Raji (cell line): ENCODE data around the gene MRPL51.

ENCODE experiments used
- POLR2A ChIP-seq: IDR thresholded peaks from 2 replicates; pipeline ENCODE4 v1.6.1; 2011; ENCODE audit warnings: low read depth, low read length, control low read depth; ENCODE audit not compliant: insufficient read depth

MRPL51 gene

GRCh38 chr12:6469092-6469491 lies 24.0 kb downstream of the MRPL51 start:
- TF ChIP-seq POLR2A = no peak

DNA sequence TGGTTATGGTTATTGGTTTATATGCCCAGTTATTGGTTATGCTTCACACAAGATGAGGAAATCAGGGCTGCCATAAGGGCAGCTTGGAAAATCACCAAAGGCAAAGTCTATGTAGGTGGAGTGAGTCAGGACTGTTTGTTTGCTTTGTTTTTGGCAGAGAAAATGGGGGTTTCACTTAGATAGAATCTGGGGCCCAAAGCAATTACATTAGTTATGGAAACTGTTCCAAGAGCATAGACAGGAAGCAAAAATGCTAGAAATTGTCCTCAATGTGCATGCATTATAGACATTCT lies 24.8 kb downstream of the MRPL51 start:
- no peak for TF ChIP-seq POLR2A

DNA sequence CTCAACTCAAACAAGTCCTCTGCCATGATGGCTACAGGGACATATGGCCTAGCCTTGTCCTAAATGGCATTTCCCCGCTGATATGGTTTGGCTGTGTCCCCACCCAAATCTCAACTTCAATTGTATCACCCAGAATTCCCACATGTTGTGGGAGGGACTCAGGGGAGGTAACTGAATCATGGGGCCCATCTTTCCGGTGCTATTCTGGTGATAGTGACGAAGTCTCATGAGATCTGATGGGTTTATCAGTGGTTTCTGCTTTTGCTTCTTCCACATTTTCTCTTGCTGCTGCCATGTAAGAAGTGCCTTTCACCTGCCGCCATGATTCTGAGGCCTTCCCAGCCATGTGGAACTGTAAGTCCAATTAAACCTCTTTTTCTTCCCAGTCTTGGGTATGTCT lies 26.3 kb downstream of the MRPL51 start:
- 0 out of 2 replicates have a peak, but pooled peaks have one; percentile 18 for TF ChIP-seq POLR2A

- no peak for TF ChIP-seq POLR2A
Measured at GRCh38 chr12:6466184-6466573, 26.9 kb downstream of the MRPL51 start.

GRCh38 chr12:6465467-6466183 lies 27.4 kb downstream of the MRPL51 start:
- no peak for TF ChIP-seq POLR2A

DNA sequence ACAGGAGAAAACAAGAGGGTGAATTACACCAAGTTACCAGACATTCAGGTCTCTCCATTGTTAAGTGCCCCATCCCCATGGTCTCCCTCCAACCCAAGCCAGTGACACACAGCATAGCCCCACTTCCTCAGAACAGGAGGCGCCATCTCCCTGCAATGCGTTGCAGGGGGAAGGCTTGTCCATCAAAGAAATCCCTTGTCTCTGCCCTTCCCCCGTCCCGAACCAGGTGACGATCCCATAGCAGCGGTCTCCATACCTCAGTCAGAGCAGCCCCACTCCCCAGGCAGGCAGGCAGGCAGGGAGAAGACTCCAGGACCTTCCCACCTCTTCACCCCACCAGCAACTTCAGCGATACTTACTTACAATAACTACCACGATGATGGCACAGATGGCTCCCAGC lies 28.5 kb downstream of the MRPL51 start:
- no peak for TF ChIP-seq POLR2A

DNA sequence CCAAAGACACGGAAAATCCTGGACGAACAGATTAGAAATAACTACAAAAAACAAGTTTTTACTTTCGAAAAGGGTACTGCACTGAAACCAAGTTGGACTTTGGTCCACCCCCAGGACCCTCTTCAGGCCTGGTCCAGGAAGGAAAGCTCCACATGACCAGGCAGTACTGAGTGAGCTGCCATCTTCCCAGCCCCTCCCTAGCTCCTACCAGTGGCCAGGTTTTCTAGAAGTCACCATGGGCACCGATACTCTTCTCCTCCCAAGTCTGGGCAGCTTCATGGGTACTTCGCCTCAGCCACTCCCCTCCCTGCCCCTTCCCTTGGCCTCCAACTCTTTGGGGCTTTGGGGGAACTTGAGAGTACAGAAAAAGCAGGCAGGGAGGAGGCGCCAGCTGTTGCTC lies 29.2 kb downstream of the MRPL51 start:
- no peak for TF ChIP-seq POLR2A

DNA sequence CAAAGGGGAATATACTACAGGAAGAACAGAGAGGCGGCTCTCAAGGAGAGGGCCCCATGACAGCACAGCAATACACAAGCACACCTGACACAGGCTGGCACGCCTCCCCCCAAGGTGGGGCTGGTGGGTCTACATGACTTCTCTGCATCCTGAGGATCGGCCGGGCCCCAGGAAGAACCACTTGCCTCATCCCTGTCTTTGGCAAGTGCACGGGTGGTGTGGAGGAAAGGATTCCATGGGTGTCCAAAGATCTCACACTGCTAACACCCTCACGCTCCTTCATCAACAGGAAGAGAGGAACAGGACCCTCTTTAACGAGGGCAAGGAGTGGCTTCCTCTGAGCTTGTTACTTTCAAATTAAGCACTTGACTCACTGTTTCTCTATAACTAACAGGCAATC lies 29.8 kb downstream of the MRPL51 start:
- no peak for TF ChIP-seq POLR2A

DNA sequence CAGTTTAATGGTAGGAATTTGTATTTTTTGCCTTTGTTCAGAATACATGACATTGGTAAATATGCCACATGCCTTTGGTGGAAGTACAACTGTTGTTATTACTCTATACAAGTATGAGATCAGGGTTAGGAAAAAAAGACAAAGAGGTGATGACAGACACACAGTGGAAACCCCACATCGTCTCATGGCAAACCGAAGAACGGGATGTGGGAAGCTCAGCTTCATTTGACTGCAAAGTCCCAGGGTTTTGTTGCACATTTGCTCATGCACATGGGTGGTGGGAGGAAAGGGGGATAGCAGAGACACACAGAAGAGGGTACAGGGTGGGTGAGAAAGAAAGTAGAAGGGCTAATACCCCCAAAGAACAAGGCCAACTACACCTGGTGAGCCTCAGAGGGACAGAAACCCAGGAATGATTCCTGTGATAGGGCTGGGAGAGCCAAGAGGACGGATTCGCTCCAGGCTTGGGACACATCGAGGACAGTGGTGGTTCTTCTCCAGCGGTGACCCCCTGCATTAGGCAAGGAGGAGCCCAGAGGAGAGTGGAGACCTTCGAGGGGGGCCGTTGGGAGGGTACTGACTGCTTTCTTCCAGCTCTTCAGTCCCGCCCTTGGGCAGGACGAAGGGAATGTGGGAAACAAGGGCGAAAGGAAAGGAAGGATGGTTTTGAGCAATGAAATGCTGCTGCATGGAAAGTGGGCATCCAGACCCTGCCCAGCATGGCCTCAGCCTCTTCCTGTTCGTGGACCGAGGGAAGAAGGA lies 30.6 kb downstream of the MRPL51 start:
- no peak for TF ChIP-seq POLR2A

DNA sequence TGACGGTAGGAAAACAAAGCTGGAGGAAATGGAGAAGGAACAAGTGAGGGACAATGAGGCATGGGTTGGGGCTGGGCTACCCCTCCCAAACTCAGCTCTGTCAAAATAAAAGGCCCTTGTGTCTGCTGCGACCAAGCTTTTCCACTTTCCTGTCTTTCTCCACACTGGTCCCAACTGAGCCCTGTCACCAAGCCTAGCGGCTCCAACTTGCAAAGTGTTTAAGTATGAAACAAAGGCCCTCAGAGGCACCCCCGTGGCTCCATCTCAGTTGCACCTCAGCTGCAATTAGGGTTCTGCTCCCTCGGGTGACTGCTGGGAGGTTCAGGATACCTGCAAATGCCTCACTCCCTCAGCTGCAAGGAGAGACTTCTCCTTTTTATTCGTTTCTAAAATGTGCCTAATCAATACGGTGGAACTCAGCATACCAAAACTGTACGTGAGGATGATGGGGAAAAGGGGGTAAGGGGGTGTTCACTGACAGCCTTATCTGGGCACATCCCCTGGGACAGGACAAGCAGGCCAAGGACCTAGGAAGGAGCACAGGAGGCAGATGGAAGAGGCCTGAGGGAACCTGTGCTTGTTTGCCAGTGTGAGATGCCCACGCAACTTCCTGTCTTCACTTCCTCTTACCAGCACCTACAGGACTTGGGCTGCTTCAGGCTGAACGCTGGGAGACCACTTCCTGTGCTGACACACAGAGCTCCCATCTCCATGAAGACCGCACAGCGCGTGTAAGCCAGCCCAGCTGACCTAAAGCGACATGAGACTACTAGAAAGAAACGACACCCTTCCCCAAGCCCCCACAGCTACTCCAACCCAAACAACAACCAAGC lies 31.4 kb downstream of the MRPL51 start:
- peak; percentile 69 for TF ChIP-seq POLR2A

- no peak for TF ChIP-seq POLR2A
Measured at GRCh38 chr12:6460751-6461371, 32.2 kb downstream of the MRPL51 start.

DNA sequence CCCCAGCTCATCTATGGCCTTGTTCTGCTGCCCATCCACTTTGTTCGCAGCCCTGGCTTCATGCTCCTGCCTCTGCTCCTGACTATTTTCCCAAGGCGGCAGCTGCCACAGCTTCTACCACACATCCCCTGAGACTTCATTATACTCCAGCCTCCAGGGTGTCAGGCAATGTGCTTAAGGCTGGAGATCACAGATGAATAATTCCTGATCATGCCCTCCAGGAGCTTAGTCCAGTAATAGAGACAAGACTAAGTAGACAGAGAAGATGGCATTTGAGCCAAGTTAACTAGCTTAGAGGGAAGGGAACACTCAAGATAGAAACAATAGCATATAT lies 34.1 kb downstream of the MRPL51 start:
- TF ChIP-seq POLR2A = no peak

DNA sequence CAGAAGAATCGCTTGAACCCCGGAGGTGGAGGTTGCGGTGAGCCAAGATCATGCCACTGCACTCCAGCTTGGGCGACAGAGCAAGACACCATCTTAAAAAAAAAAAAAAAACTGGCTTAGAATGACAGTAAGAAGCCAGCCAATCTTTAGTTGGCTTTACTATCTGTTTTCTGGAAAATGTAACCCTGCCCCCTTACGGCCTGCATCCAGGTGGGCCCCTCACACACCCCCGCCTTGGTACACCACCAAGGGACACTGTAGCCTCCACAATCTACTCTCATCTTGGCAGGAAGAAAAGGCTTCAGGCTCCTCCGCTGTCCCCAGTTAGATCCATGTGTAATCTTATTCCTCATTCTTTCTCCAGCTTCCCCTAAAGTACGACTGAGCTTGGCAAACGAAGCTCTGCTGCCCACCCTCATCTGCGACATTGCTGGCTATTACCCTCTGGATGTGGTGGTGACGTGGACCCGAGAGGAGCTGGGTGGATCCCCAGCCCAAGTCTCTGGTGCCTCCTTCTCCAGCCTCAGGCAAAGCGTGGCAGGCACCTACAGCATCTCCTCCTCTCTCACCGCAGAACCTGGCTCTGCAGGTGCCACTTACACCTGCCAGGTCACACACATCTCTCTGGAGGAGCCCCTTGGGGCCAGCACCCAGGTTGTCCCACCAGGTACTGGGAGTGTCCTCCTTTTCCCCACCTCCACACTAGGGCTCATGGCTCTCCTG lies 34.6 kb downstream of the MRPL51 start:
- TF ChIP-seq POLR2A = 0 out of 2 replicates have a peak, but pooled peaks have one; percentile 23

GRCh38 chr12:6457220-6457945 lies 35.7 kb downstream of the MRPL51 start:
- 0 out of 2 replicates have a peak, but pooled peaks have one; percentile 25 for TF ChIP-seq POLR2A

DNA sequence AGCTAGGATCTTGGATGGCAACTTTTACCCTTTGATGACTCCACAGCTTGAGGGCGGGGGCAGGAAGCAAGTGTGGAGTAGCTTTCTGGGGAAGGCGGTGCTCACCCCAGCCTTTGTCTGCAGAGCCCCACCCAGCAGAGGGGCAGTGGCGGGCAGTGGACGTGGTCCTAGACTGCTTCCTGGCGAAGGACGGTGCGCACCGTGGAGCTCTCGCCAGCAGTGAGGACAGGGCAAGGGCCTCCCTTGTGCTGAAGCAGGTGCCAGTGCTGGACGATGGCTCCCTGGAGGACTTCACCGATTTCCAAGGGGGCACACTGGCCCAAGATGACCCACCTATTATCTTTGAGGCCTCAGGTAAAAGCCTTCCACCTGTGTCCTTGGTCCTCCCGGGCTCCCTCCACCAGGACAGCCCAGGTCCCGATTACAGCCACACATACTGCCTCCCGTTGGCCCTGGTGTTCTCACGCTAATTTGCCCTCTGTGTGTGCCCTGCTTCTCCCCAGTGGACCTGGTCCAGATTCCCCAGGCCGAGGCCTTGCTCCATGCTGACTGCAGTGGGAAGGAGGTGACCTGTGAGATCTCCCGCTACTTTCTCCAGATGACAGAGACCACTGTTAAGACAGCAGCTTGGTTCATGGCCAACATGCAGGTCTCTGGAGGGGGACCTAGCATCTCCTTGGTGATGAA lies 40.0 kb downstream of the MRPL51 start:
- 0 out of 2 replicates have a peak, but pooled peaks have one; percentile 40 for TF ChIP-seq POLR2A
